Measurements from ENCODE around the gene RAE1. TPM values are rescaled to one million over a fixed set of nuclear protein-coding genes. Genes with fewer than 3 reads are reported as not detected.

RAE1 gene
- total RNA-seq, 1 experiment from 2014 or later: 31.3 TPM

GRCh38 chr20:57352305-57352704, 1.2 kb downstream of the RAE1 start (continued):
- TF ChIP-seq E2F5 (CRISPR knock-in tag; IDR thresholded peaks at IDR 0.05): no peak
- TF ChIP-seq, protein P1, sequence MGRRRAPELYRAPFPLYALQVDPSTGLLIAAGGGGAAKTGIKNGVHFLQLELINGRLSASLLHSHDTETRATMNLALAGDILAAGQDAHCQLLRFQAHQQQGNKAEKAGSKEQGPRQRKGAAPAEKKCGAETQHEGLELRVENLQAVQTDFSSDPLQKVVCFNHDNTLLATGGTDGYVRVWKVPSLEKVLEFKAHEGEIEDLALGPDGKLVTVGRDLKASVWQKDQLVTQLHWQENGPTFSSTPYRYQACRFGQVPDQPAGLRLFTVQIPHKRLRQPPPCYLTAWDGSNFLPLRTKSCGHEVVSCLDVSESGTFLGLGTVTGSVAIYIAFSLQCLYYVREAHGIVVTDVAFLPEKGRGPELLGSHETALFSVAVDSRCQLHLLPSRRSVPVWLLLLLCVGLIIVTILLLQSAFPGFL (CRISPR knock-in tag; IDR thresholded peaks at IDR 0.05; ENCODE audit: borderline replicate concordance): no peak
- TF ChIP-seq E2F4 (CRISPR knock-in tag; IDR thresholded peaks at IDR 0.05; ENCODE audit: borderline replicate concordance, low read depth): no peak
- TF ChIP-seq RELA (CRISPR knock-in tag; IDR thresholded peaks at IDR 0.05; ENCODE audit: borderline replicate concordance): no peak
- TF ChIP-seq, protein P2, sequence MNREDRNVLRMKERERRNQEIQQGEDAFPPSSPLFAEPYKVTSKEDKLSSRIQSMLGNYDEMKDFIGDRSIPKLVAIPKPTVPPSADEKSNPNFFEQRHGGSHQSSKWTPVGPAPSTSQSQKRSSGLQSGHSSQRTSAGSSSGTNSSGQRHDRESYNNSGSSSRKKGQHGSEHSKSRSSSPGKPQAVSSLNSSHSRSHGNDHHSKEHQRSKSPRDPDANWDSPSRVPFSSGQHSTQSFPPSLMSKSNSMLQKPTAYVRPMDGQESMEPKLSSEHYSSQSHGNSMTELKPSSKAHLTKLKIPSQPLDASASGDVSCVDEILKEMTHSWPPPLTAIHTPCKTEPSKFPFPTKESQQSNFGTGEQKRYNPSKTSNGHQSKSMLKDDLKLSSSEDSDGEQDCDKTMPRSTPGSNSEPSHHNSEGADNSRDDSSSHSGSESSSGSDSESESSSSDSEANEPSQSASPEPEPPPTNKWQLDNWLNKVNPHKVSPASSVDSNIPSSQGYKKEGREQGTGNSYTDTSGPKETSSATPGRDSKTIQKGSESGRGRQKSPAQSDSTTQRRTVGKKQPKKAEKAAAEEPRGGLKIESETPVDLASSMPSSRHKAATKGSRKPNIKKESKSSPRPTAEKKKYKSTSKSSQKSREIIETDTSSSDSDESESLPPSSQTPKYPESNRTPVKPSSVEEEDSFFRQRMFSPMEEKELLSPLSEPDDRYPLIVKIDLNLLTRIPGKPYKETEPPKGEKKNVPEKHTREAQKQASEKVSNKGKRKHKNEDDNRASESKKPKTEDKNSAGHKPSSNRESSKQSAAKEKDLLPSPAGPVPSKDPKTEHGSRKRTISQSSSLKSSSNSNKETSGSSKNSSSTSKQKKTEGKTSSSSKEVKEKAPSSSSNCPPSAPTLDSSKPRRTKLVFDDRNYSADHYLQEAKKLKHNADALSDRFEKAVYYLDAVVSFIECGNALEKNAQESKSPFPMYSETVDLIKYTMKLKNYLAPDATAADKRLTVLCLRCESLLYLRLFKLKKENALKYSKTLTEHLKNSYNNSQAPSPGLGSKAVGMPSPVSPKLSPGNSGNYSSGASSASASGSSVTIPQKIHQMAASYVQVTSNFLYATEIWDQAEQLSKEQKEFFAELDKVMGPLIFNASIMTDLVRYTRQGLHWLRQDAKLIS (CRISPR knock-in tag; IDR thresholded peaks at IDR 0.05; ENCODE audit: borderline replicate concordance): no peak
- no peak for TF ChIP-seq STAT6 (CRISPR knock-in tag; conservative IDR thresholded peaks at IDR 0.05; ENCODE audit: low read depth)
- no peak for TF ChIP-seq NFYB (CRISPR knock-in tag; conservative IDR thresholded peaks at IDR 0.05; ENCODE audit: low read depth)
- TF ChIP-seq, protein P3, sequence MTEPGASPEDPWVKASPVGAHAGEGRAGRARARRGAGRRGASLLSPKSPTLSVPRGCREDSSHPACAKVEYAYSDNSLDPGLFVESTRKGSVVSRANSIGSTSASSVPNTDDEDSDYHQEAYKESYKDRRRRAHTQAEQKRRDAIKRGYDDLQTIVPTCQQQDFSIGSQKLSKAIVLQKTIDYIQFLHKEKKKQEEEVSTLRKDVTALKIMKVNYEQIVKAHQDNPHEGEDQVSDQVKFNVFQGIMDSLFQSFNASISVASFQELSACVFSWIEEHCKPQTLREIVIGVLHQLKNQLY (CRISPR knock-in tag; IDR thresholded peaks at IDR 0.05): no peak
- TF ChIP-seq NFATC4 (CRISPR knock-in tag; IDR thresholded peaks at IDR 0.05): no peak

DNA sequence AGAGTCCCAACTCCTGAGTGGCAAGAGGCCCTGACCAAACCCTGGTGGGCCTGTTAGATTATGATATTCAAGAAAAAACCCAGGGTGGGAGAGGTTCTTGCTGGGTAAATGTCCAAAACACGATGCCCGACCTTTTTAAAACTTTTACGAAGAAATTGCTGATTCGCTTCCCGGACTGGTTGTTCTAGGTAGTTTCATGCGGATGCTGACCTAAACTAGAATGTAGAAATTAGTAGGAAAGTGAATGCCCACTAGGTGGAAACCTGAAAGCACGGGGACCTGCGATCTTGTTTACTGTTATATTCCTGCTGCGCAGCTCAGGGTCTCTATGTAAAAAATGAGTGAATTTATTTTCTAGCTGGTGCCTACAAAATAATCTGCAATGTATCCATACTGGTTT, 2.3 kb downstream of the RAE1 start:
- DNase-seq (ENCODE audit: low spot score) (no peak), ATAC-seq (no peak)
- Mint-ChIP-seq H3K4me3 (peak overlapping the region; percentile 23; the same call in 1 of the 2 replicates), H3K9me3 (peaks cover 5% of the 10 kb centered on the region; the same call in 1 of the 2 replicates), H3K27me3 (ENCODE audit: low read depth) (peaks cover 6% of the 10 kb centered on the region), H3K4me1 (peaks cover 11% of the 10 kb centered on the region), H3K27ac (no peak overlapping the region; the same call in 1 of the 2 replicates), H3K36me3 (peaks cover 38% of the 10 kb centered on the region)
- ChIA-PET POLR2A (no interaction called here), CTCF (interaction anchor here (0.6 kb wide), 1 partner anchor 30 kb away, joined by 5 read pairs; no protein-coding TSS in a partner anchor)
- TF ChIP-seq PRRX2 (CRISPR knock-in tag; IDR thresholded peaks at IDR 0.05) (no peak), GABPB1 (CRISPR knock-in tag; IDR thresholded peaks at IDR 0.05) (no peak), KAT7 (CRISPR knock-in tag; IDR thresholded peaks at IDR 0.05; ENCODE audit: borderline replicate concordance) (no peak), E2F5 (CRISPR knock-in tag; IDR thresholded peaks at IDR 0.05) (no peak), ZNF423 (CRISPR knock-in tag; IDR thresholded peaks at IDR 0.05) (no peak), ZNF263 (CRISPR knock-in tag; IDR thresholded peaks at IDR 0.05; ENCODE audit: low read depth) (no peak), ZNF532 (CRISPR knock-in tag; IDR thresholded peaks at IDR 0.05; ENCODE audit: borderline replicate concordance) (no peak), ZNF121 (CRISPR knock-in tag; IDR thresholded peaks at IDR 0.05) (no peak), CREM (CRISPR knock-in tag; IDR thresholded peaks at IDR 0.05) (no peak), ZNF138 (CRISPR knock-in tag; conservative IDR thresholded peaks at IDR 0.05) (no peak)

All from WTC11 (cell line).